GM23338 (cell line): Measurements from ENCODE around the gene RAP1GDS1. TPM values are rescaled to one million over a fixed set of nuclear protein-coding genes. Genes with fewer than 3 reads are reported as not detected.

Source experiments
- ATAC-seq: fragments of 200-7000 bp; cut with Tn5 transposase; 3 replicates; pipeline ENCODE4 v1.9.1; 2020
- DNase-seq: peaks from one replicate; pipeline ENCODE4 v3.0.0-alpha.2; 2015; ENCODE audit warnings: low spot score
- H2AFZ ChIP-seq: fragments of 200-600 bp; sonication (generic); 2 replicates; pipeline ENCODE4 v1.8.0; 2016; ENCODE audit warnings: antibody characterized with exemption, mild to moderate bottlenecking, moderate library complexity
- H3F3A ChIP-seq: fragments of 200-600 bp; sonication (generic); replicated peaks from 2 replicates; pipeline ENCODE4 v1.8.0; 2017; ENCODE audit warnings: antibody characterized with exemption, mixed run types, low read depth
- H3K27ac ChIP-seq: fragments of 200-600 bp; sonication (generic); 2 replicates; pipeline ENCODE4 v1.6.1; 2016; ENCODE audit warnings: low read depth
- H3K27me3 ChIP-seq: fragments of 200-600 bp; sonication (generic); 2 replicates; pipeline ENCODE4 v1.8.0; 2016; ENCODE audit warnings: mild to moderate bottlenecking, mixed run types, moderate library complexity; ENCODE audit not compliant: insufficient read depth
- H3K36me3 ChIP-seq: fragments of 200-600 bp; sonication (generic); 2 replicates; pipeline ENCODE4 v1.8.0; 2016; ENCODE audit warnings: mild to moderate bottlenecking; ENCODE audit not compliant: insufficient read depth
- H3K4me1 ChIP-seq: fragments of 200-600 bp; sonication (generic); 2 replicates; pipeline ENCODE4 v1.8.0; 2016; ENCODE audit warnings: mild to moderate bottlenecking, moderate library complexity; ENCODE audit not compliant: insufficient read depth
- H3K4me2 ChIP-seq: fragments of 200-600 bp; sonication (generic); 2 replicates; pipeline ENCODE4 v1.7.1; 2017; ENCODE audit warnings: mixed run types
- H3K4me3 ChIP-seq: fragments of 200-600 bp; sonication (generic); 2 replicates; pipeline ENCODE4 v1.6.1; 2016; ENCODE audit warnings: mixed run types
- H3K79me2 ChIP-seq: fragments of 200-600 bp; sonication (generic); replicated peaks from 2 replicates; pipeline ENCODE4 v1.8.0; 2017; ENCODE audit warnings: mild to moderate bottlenecking; ENCODE audit not compliant: insufficient read depth
- H3K9me2 ChIP-seq: fragments of 200-600 bp; sonication (generic); 2 replicates; pipeline ENCODE4 v1.8.0; 2017; ENCODE audit not compliant: insufficient read depth
- H4K20me1 ChIP-seq: fragments of 200-600 bp; sonication (generic); replicated peaks from 2 replicates; pipeline ENCODE4 v1.8.0; 2017; ENCODE audit warnings: mild to moderate bottlenecking; ENCODE audit not compliant: insufficient read depth
- H3K27ac Mint-ChIP-seq: 2 replicates; pipeline ENCODE4 v1.8.0; 2020; ENCODE audit warnings: inconsistent platforms, mild to moderate bottlenecking, moderate library complexity, mixed read lengths
- H3K27me3 Mint-ChIP-seq: 3 replicates; pipeline ENCODE4 v1.8.0; 2022; ENCODE audit warnings: low read depth, mild to moderate bottlenecking, moderate library complexity, mixed read lengths, inconsistent platforms; ENCODE audit not compliant: insufficient read depth, poor library complexity
- H3K36me3 Mint-ChIP-seq: 3 replicates; pipeline ENCODE4 v1.8.0; 2021; ENCODE audit warnings: low read depth, mild to moderate bottlenecking, inconsistent platforms, moderate library complexity, mixed read lengths
- H3K4me1 Mint-ChIP-seq: 3 replicates; pipeline ENCODE4 v1.8.0; 2020; ENCODE audit warnings: mild to moderate bottlenecking, inconsistent platforms, mixed read lengths
- H3K4me3 Mint-ChIP-seq: 3 replicates; pipeline ENCODE4 v1.8.0; 2021; ENCODE audit warnings: moderate library complexity, mild to moderate bottlenecking, inconsistent platforms, mixed read lengths
- H3K9me3 Mint-ChIP-seq: 3 replicates; pipeline ENCODE4 v1.8.0; 2020; ENCODE audit warnings: moderate library complexity, mild to moderate bottlenecking, inconsistent platforms, mixed read lengths
- CREB1 ChIP-seq: fragments of 250-450 bp; sonication (Bioruptor Pico); IDR thresholded peaks from 2 replicates; pipeline ENCODE4 v1.5.0; 2020; ENCODE audit warnings: low read depth, mild to moderate bottlenecking, moderate library complexity
- CTCF ChIP-seq, 2 experiments: fragments of 200-600 bp in 1 of 2; sonication (generic) in 1 of 2; conservative IDR thresholded peaks; 2 replicates each; pipeline versions ENCODE4 v1.5.1 to v1.6.1; 2016 to 2017; ENCODE audit warnings: antibody characterized with exemption in 2 of 2, low read depth in 2 of 2, mild to moderate bottlenecking in 2 of 2, moderate library complexity in 1 of 2
- ETS1 ChIP-seq: IDR thresholded peaks from 2 replicates; pipeline ENCODE4 v1.6.1; 2016; ENCODE audit warnings: antibody characterized with exemption
- EZH2phosphoT487 ChIP-seq: fragments of 200-600 bp; sonication (generic); IDR thresholded peaks from one replicate; pipeline ENCODE4 v1.8.1; 2018; ENCODE audit warnings: antibody characterized with exemption; ENCODE audit not compliant: unreplicated experiment
- JUNB ChIP-seq: IDR thresholded peaks from one replicate; pipeline ENCODE4 v1.6.1; 2016; ENCODE audit warnings: antibody characterized with exemption; ENCODE audit not compliant: unreplicated experiment
- NANOG ChIP-seq: IDR thresholded peaks from 2 replicates; pipeline ENCODE4 v1.6.1; 2016; ENCODE audit warnings: antibody characterized with exemption, borderline replicate concordance
- POLR2AphosphoS5 ChIP-seq: IDR thresholded peaks from 2 replicates; pipeline ENCODE4 v1.6.1; 2016; ENCODE audit warnings: antibody characterized with exemption, low read depth
- ZNF114 ChIP-seq: fragments of 250-450 bp; sonication (Bioruptor Pico); IDR thresholded peaks from 2 replicates; pipeline ENCODE4 v1.5.0; 2020; ENCODE audit warnings: mild to moderate bottlenecking, moderate library complexity
- ZNF331 ChIP-seq: fragments of 250-450 bp; sonication (Bioruptor Pico); IDR thresholded peaks from 2 replicates; pipeline ENCODE4 v1.5.0; 2020; ENCODE audit warnings: low read depth, mild to moderate bottlenecking, moderate library complexity
- polyA plus RNA-seq: library from polyadenylated mRNA; unstranded; fragments of >200 nt; fragmentation: Nextera tagmentation; extraction: Ambion mirVana; gene quantifications from 2 replicates; pipeline ENCODE4 v1.2.1, GENCODE V29; 2016
- total RNA-seq: library from RNA; depleted of rRNA; stranded (reverse); fragments of >200 nt; shearing (Covaris generic); gene quantifications from 2 replicates; pipeline ENCODE4 v1.2.3, GENCODE V29; 2014
- TF ChIP-seq, protein P1 (sequence below): fragments of 250-450 bp; sonication (Bioruptor Pico); IDR thresholded peaks from 2 replicates; pipeline ENCODE4 v1.5.0; 2020; ENCODE audit warnings: mild to moderate bottlenecking, moderate library complexity

Gene RAP1GDS1
- total and polyA plus RNA-seq, 2 experiments from 2014 or later: 23.7 to 32.4 TPM

DNA sequence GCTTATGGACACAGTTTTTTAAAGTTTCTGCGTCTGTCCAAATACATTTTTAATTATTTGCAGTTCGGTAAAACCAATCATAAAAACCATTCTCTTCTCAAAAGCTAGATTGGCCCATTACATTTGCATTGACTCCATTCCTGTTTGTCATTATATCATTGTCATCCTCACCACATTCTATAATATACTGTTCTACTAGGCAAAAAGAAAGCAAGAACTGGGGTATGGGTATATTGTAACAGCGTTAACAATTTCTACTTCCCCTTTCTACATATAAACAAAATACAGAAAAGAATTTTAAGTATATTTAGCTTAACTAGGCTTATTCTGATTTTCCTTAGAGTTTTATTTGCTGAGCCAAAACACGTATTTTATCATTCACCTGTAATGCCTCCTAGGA is 91.8 kb downstream of the RAP1GDS1 start (continued):
- TF ChIP-seq, protein P1, sequence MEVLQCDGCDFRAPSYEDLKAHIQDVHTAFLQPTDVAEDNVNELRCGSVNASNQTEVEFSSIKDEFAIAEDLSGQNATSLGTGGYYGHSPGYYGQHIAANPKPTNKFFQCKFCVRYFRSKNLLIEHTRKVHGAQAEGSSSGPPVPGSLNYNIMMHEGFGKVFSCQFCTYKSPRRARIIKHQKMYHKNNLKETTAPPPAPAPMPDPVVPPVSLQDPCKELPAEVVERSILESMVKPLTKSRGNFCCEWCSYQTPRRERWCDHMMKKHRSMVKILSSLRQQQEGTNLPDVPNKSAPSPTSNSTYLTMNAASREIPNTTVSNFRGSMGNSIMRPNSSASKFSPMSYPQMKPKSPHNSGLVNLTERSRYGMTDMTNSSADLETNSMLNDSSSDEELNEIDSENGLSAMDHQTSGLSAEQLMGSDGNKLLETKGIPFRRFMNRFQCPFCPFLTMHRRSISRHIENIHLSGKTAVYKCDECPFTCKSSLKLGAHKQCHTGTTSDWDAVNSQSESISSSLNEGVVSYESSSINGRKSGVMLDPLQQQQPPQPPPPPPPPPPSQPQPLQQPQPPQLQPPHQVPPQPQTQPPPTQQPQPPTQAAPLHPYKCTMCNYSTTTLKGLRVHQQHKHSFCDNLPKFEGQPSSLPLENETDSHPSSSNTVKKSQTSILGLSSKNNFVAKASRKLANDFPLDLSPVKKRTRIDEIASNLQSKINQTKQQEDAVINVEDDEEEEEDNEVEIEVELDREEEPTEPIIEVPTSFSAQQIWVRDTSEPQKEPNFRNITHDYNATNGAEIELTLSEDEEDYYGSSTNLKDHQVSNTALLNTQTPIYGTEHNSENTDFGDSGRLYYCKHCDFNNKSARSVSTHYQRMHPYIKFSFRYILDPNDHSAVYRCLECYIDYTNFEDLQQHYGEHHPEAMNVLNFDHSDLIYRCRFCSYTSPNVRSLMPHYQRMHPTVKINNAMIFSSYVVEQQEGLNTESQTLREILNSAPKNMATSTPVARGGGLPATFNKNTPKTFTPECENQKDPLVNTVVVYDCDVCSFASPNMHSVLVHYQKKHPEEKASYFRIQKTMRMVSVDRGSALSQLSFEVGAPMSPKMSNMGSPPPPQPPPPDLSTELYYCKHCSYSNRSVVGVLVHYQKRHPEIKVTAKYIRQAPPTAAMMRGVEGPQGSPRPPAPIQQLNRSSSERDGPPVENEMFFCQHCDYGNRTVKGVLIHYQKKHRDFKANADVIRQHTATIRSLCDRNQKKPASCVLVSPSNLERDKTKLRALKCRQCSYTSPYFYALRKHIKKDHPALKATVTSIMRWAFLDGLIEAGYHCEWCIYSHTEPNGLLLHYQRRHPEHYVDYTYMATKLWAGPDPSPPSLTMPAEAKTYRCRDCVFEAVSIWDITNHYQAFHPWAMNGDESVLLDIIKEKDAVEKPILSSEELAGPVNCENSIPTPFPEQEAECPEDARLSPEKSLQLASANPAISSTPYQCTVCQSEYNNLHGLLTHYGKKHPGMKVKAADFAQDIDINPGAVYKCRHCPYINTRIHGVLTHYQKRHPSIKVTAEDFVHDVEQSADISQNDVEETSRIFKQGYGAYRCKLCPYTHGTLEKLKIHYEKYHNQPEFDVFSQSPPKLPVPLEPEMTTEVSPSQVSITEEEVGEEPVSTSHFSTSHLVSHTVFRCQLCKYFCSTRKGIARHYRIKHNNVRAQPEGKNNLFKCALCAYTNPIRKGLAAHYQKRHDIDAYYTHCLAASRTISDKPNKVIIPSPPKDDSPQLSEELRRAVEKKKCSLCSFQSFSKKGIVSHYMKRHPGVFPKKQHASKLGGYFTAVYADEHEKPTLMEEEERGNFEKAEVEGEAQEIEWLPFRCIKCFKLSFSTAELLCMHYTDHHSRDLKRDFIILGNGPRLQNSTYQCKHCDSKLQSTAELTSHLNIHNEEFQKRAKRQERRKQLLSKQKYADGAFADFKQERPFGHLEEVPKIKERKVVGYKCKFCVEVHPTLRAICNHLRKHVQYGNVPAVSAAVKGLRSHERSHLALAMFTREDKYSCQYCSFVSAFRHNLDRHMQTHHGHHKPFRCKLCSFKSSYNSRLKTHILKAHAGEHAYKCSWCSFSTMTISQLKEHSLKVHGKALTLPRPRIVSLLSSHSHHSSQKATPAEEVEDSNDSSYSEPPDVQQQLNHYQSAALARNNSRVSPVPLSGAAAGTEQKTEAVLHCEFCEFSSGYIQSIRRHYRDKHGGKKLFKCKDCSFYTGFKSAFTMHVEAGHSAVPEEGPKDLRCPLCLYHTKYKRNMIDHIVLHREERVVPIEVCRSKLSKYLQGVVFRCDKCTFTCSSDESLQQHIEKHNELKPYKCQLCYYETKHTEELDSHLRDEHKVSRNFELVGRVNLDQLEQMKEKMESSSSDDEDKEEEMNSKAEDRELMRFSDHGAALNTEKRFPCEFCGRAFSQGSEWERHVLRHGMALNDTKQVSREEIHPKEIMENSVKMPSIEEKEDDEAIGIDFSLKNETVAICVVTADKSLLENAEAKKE (CRISPR knock-in tag): no peak
- TF ChIP-seq ZNF114 (CRISPR knock-in tag) (no peak), JUNB (no peak), NANOG (no peak), ZNF331 (CRISPR knock-in tag) (no peak), ETS1 (no peak), CREB1 (CRISPR knock-in tag) (no peak), EZH2phosphoT487 (no peak), POLR2AphosphoS5 (no peak)

GRCh38 chr4:98358630-98359248 is 97.6 kb downstream of the RAP1GDS1 start:
- Histone ChIP-seq H3K36me3 (no peaks in the 10 kb centered on the region), H2AFZ (no peak overlapping the region), H3K27ac (no peak overlapping the region), H3K4me3 (no peak overlapping the region), H3K9me2 (no peaks in the 10 kb centered on the region), H3F3A (no peaks in the 10 kb centered on the region), H3K4me2 (no peak overlapping the region), H3K79me2 (no peaks in the 10 kb centered on the region), H3K4me1 (no peaks in the 10 kb centered on the region), H3K27me3 (no peaks in the 10 kb centered on the region), H4K20me1 (no peaks in the 10 kb centered on the region)
- no peak overlapping the region for H3K4me3 Mint-ChIP-seq
- no peak for ATAC-seq
- 0 out of 4 replicates have a peak, but pooled peaks of 1 of the 2 experiments have one; percentile 2 for TF ChIP-seq CTCF (conservative IDR thresholded peaks at IDR 0.05; ENCODE audit: low read depth in 2 of 2)
- TF ChIP-seq CREB1 (CRISPR knock-in tag): no peak
- no peak overlapping the region for H3K27ac Mint-ChIP-seq
- peaks cover 4% of the 10 kb centered on the region; the same call in 2 of the 3 replicates for H3K36me3 Mint-ChIP-seq
- no peaks in the 10 kb centered on the region for H3K9me3 Mint-ChIP-seq
- no peaks in the 10 kb centered on the region for H3K4me1 Mint-ChIP-seq
- DNase-seq: no peak
- no peaks in the 10 kb centered on the region for H3K27me3 Mint-ChIP-seq
